GM18519 (cell line): Measurements from ENCODE around the gene MECR.
"Not testable (repeated sequence)": the region's sequence is repeated elsewhere in the genome, so short reads cannot be mapped to it uniquely, and the experiment has no call there.

ENCODE experiments used
- ATAC-seq: cut with Tn5 transposase; IDR thresholded peaks from one replicate; pipeline ENCODE4 v1.9.1; 2021; ENCODE audit warnings: mild to moderate bottlenecking, moderate library complexity; ENCODE audit not compliant: unreplicated experiment, low FRiP score

The MECR gene

DNA sequence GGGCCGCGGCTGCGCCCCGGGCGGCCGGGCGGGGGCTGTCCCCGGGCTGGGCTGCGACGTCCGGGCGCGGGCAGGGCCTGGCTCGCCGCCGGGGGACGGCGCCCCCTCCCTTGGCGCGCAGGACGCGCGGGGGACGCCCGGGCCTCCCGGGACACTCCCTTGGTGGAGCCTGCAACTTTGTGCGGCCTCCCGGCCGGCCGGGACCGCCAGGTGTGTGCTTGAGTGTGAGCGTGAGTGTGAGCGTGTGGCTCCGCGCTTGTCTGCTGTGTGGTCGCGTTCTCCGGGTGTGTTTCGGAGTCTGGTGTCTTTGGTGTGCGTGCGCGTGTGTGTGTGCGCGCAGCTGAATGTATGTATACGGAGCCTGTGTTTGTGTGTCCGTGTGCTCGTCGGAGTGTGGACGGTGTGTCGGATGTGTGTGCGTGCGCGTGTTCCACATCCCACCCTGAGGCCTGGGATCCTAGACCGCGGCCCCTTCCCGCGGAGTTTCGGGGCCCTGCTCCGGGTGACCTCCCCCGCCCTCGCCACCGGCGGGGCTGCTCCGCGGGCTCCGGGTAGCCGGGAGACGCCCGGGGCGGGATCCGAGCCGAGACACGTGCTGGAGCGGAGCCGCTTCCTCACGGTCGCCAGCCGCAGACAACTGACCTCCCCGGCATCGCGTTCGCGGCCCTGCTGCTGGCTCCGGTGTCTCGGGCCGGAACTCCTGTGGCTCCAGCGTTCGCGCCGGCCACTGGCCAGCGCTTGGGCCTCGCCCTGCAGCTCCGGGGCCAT lies 7.3 kb upstream of the MECR start:
- no peak for ATAC-seq

DNA sequence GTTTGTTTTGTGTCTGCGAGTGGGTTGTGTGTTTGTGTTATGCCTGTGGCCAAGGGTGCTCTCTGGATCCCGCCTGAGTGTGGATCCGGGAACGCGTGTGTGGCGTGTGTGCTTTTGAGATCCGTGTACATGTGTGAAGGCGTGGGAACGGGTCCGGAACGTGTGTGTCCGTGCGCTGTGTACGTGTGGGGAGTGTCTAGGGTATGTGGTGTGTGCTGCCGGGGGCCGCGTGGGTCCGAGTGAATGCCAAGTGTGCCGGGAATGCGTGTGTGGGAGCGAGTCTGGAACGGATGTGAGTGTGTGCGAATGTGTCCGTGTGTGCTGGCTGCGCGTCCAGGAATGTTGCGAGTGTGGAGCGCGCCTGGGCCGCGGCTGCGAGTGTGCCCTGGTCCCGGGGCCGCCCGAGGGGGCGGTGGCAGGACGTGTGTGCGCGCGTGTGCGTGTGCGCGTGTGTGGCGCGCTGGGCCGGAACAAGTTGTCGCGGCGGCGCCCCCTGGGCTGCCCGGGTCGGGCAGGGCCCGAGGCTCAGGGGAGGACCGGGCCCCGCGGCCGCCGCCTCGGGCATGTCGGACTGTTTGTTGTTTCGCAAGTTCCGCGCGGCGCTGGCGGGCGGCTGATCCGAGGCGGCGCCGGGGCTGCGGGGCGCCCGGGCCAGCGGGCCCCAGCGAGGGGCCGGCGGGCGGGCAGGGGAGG lies 6.5 kb upstream of the MECR start:
- no peak for ATAC-seq

DNA sequence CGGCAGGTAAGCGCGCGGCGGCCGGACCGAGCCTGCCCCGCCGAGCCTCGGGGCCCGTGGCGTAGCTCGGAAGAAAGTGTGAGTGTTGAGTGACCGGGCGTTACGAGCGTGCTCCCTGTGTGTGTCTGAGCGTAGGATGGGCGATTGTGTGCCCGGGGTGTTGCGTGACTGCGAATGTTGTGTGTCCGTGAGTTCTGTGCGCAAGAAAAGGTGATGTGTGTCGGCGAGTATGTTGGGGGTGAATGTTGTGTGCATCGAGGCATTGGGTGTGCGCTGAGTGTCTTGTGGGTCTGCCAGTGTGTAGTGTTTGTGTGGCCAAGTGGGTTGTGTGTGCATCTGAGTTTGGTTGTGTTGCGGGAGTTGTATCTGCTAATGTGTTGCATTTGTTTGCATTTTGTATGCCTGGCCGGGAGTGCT lies 6.0 kb upstream of the MECR start:
- ATAC-seq, result no peak

DNA sequence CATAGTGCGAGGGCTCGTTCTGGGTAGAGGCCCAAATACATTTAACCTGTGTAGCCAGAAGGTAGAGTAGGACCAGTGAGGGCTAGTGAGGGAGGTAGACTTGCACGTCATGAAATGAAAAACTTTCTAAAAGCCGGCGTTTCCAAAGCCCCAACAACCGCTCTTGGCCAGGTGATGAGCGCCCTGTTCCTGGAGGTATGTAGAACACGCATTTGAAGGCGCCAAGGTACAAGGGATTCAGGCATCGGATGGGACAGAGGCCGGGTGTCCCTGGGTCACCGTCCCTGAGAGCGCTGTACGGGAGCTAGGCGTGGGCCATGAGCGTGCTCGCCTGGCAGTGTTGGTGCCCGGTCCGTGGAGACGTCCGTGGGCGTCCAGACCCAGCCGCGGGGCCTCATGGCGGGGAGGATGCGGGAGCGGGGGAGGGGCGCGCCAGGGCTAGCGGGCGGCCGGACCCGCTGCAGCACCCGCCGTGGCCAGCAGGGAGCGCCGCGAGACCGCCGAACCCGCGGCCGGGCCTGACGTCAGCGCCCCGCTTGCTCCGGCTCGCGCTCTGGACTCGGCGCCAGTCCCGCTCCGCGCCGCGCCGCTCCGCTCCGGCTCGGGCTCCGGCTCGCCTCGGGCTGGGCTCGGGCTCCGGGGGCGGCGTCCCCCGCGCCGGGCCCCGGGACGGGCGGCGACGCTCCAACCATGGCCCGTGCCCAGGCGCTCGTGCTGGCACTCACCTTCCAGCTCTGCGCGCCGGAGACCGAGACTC lies 5.4 kb upstream of the MECR start, which contains the start of gene PTPRU:
Gene PTPRU, plus strand, starts transcription at position 568 of the 757 bp plus-strand sequence. Its CDS starts 123 bp downstream, at position 691.
- ATAC-seq, result no peak

DNA sequence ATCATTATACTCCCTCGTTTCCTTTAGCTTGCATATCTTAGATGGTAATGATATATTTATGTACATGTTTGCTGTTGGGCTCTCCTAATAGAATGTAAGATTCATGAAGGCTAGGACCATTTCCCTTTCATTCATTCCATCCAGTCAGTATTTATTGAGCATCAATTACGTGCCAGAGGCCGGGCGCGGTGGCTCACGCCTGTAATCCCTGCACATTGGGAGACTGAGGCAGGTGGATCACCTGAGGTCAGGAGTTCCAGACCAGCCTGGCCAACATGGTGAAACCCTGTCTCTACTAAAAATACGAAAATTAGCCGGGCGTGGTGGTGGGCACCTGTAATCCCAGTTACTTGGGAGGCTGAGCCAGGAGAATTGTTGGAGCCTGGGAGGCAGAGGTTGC lies 4.1 kb upstream of the MECR start:
- not testable (repeated sequence) for ATAC-seq

DNA sequence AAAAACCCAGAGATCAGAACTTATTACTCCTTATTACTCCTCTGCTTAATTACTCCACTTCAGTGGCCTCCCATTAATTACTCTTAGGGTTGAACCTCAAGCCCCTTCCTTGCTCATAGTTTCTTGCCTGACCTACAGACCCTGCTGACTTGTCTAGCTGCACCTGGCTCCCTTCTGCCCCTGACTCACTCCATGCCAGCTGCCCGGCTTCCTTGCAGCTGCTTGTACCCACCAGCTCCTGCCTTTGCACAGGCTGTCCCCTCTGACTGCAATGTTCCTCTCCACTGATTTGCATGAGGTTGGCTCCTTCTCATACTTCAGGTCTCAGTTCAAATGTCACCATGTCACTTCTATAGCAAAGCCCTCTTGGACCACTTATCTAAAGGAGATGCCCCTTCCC lies 3.7 kb upstream of the MECR start:
- no peak for ATAC-seq

DNA sequence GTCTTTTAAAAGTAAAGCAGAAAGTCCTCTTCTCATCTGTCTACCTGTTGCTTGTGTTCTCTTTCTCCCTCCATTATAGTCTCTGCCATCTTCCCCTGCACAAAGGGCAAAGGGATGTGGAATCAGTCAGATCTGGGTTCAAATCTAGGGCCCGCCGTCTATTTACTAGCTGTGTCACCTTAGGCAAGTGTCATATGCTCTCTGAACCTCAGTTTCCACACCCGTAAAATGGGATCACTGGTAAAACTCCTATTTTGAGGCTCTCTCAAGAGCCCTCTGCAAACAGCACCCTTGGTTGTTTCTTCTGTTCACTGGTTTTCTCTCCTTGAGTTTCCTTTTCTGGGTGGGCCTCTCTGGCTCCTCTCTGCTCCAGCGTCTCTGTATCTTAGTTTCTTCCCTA lies 3.0 kb upstream of the MECR start:
- no peak for ATAC-seq

DNA sequence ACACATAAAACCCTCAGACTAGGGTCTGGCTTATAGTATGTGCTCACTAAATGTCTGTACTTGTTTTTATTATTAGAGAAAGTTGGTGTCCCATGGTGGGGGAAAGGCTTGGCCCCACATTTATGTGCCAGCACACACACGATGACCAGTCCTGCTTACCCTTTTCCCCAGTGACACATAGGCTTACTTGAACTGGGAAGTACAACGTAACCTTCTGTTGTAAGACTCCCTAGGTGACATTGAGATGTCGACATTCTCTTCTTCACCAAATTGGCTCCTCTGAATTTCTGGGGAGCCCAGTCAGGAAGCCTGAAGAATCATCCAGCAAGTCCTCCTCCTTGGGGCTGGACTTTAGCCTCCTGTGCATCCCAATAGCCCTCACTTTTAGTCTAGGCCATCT lies 1.7 kb upstream of the MECR start:
- no peak for ATAC-seq

DNA sequence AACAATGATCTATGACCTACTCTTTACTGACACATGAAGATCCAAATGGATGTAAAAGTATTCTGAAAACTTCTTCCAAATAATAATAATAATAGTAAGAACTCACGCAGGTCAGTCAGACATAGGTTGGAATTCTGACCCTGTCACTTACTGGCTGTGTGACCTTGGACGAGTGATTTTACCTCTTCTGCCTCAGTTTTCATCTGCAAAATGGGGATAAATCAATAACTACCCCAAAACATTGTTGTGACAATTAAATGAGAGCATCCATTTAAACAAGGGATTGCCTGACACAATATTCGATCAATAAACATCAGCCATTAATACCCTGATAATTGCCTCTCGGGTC lies 556 bp downstream of the MECR start:
- ATAC-seq, result no peak

DNA sequence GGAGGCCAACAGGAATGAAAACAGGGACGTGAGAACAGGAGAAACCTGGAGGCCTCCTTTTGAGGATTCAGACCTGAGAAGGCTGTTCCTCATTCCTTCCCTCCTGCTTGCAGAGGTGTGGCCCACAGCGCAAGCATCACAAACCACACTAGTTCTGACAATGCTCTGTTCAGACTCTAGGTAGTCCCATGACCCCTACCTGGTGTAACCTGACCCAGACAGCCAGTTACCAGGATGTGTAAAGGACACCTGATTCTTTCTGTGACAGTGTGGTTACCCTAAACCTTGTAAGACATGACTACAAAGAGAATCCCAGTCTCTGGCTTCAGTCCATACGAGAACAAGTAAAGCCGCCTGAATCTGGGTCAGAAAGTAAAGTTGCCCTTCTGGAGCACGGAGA lies 3.2 kb downstream of the MECR start:
- no peak for ATAC-seq

DNA sequence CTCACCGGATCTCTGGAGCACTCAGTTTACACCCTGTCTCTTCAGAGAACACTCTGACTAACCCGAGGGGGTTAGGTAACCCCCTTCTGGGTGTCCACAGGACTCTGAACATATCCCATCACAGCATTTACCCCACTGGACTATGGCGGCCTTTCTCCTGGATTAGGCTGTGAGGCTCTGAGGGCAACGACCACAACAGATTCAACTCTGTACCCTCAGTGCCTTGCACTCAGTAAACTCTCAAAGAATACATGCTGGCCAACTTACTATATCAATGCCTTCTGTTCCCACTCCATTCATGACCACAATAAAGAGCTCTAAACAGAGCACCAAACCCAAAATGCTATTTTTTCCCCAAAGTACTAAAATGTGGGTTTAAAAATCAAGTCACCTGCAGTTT lies 5.4 kb downstream of the MECR start:
- no peak for ATAC-seq

DNA sequence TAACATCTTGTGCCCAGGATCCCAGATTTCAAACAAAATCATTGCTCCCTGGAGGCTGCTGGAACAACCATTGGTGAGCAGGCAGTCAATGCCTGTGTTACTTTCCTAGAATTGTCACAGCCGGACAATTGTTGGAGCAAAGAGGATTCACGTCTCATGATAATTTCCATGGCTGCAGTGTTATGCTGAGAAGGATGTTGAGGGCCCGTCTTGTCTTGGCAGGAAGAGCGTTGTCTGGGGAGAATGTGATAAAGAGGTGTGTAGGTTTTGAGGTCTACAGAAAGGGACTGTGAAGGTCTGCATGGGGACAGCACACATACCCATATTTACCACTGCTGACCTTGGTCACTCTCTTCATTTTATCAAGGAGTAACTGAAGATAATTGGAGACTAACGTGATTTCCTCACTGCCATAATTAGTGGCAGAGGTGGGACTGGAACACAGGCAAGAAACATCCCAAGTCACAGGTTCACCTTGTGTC lies 6.3 kb downstream of the MECR start:
- ATAC-seq, result no peak

DNA sequence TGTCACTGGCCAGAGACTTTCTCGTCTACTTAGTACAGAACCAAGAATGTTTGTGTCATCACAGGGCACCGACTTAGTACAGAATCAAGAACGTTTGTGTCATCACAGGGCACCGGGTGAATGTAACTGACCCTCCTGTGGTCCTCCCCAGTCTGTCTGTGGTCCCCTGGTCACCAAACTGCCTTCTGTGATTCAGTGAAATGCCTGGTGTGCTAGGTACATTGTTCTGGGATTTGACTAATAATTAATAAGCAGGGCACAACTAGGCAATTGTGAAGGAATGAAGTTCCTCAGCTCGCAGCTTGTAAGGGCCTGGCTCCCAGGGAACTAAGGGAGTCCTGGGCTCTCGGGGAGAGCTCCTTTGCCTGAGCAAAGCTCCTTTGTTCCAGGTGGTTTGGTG lies 7.2 kb downstream of the MECR start:
- ATAC-seq, result no peak

DNA sequence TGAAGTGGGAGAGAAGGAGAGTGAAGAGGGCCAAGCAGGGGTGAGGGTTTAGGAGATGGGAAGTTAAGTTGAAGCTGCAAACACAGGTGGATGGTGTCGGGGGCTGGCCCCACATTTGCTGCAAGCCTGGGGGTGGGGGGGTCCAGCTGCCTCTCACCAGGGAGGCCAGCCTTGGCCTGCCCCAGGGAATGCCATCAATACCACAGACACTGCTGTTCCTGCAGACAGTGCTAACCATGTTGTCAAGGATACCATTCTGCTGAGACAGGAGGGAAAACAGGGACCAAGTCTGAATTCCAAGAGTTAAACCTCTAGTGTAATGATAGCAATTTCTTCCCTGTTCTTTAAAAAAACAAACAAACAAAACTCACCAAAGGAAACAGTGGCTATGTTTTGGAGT lies 8.0 kb downstream of the MECR start:
- ATAC-seq, result no peak

DNA sequence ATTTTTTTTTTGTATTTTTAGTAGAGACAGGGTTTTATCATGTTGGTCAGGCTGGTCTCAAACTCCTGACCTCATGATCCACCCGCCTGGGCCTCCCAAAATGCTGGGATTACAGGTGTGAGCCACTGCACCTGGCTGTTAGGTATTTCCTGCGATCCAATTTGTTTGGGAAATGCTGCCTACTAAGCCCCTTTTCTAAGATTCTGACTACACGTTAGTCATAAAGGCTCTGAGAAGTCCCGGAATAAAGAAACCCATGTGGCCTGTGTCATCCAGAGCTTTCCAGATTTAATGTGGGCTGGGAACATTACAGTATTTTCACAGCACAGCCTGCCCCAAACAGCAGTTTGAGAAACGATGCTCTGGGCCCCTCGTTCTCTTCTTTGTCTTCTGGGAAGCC lies 8.5 kb downstream of the MECR start:
- ATAC-seq, result not testable (repeated sequence)

DNA sequence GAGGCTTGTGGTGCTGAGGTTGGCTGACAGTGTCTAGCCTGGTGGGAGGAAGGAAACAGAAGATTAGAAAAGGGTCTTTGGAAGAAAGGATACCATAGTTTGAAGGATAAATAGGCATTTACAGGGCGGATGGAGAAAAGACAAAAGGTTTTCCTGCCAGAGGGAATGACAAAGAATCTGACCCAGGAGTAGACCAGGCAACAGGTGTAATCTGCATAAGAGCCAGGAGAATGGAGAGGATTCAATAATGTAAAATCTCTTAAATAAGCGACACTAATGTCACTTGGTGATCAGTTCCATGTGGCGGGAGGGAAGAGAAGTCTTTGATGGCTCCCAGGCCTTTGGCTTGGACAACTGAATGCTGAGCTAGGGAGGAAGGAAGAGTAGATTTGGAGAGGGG lies 9.4 kb downstream of the MECR start:
- ATAC-seq, result no peak

DNA sequence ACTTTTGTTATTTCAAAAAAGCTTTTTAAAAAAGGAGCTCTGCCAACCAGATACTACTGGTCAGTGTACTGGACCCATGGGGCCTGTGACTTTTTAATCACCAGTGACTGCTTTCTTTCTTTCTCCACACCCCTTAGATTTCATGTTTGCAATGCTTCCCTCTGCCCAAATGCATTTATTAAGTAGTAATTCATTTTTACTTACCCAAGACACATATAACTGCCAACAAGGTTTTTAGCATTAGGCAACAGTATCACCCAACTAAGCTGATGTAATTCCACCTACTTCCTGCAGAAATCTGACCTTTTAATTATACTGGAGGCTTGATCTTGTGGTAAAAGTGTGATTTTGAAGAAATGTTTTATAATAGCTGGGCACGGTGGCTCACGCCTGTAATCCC lies 12.5 kb downstream of the MECR start:
- no peak for ATAC-seq

DNA sequence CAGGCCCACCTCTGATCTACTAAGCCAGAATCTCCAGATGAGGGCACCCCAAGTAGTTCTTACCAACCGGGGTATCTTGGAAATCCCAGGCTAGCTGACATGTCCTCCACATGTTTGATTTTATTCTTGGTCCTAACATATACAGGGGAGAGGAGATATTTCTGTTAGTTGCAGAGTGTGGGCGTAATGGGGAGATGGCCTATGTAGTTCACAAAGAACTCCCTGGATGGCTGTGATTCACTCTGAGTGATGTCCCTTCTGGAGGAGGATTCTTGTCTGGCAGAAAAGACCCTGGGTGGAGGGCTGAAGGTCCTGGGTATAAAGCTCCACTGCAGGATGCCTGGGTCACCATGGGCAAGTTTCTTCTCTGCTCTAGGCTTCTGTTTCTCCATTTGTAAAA lies 13.1 kb downstream of the MECR start:
- ATAC-seq, result no peak

DNA sequence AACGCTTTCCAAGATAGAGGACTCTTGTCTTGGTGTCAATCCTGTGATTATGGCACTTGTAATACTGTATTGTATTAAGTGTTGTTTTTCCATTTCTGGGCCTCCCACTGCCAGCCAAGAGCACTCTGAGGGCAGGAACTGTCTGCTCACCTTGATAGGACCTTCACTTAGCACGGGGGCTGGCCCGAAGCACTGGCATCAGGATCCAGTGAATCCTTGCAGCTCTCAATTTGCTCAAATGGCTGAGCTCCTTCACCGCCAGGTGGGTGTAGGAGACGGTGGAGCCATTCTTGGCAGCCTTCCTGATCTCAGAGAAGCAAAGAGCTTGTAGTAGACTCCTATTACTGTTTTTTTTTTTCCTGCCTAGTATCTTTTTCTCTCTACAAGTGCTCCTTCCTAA lies 17.7 kb downstream of the MECR start:
- ATAC-seq, result no peak

DNA sequence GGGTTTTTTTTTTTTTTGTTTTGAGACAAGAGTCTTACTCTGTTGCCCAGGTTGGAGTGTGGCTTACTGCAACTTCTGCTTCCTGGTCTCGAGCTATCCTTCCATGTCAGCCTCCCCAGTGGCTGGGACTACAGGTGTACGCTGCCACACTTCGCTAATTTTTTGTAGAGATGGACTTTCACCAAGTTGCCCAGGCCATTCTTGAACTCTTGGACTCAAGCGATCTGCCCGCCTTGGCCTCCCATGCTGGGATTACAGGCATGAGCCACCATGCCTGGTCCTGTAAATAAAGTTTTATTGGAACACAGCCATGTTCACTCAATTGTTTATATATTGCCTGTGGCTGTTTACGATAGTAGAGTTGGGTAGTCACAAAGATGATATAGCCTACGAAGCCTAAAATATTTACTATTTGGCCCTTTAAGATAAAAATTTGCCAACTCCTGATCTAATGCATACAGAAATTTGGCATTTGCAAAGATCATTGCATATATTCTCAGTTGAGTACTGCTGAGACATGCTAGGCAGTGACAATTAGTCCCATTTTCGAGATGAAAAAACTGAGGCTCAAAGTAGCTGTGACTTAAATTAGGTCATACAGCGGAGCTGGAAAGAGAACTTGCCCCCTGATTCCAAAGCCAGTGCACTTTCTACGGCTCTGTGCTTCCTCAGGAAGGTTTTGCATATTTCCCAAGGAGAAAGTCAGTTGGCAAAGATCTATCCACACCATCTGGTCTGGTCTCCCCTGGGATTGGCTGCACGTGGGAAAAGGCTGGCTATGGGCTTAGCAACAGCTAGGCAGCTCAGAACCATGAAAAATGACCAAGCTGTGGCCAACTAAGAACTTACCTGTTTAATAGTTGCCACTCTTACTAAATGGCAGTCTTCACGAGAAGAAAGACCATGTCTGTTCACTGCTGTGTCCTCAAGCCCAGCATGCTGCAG lies 19.4 kb downstream of the MECR start:
- ATAC-seq, result no peak
